Sigmoid colon (tissue), 4 donors: ENCODE measurements around the gene POLR2F.

Source experiments
- CTCF ChIP-seq, 4 experiments: fragments of 450-650 bp in 3 of 4; fragments of 200-600 bp in 1 of 4; IDR thresholded peaks; one replicate each; pipeline ENCODE4 v1.5.1; 2016 to 2019; ENCODE audit warnings: antibody characterized with exemption in 4 of 4, mild to moderate bottlenecking in 3 of 4, moderate library complexity in 2 of 4
- EP300 ChIP-seq, 4 donors: sonication (generic); formaldehyde crosslinking; IDR thresholded peaks; one replicate each; pipeline ENCODE4 v1.6.1; 2017; ENCODE audit warnings: antibody characterized with exemption in 4 of 4
- POLR2AphosphoS5 ChIP-seq, 4 donors: sonication (generic); formaldehyde crosslinking; IDR thresholded peaks; one replicate each; pipeline ENCODE4 v1.6.1; 2017; ENCODE audit warnings: antibody characterized with exemption in 4 of 4

- TF ChIP-seq EP300 (IDR thresholded peaks at IDR 0.05): no peak
- TF ChIP-seq CTCF (IDR thresholded peaks at IDR 0.05): no peak
- TF ChIP-seq POLR2AphosphoS5 (IDR thresholded peaks at IDR 0.05): no peak
These were observed 52.4 kb downstream of the POLR2F start for GRCh38 chr22:38005943-38006342.
